Right ventricle myocardium superior (tissue), 1 donor: ENCODE measurements around the gene PLXDC1. TPM values are rescaled to one million over a fixed set of nuclear protein-coding genes. Genes with fewer than 3 reads are reported as not detected.

Experiments used
- ATAC-seq: fragments of 200-7000 bp; cut with Tn5 transposase; one replicate; pipeline ENCODE4 v1.9.1; 2020; ENCODE audit warnings: mild to moderate bottlenecking; ENCODE audit not compliant: poor library complexity
- DNase-seq: peaks from one replicate; pipeline ENCODE4 v3.0.0-alpha.2; 2020
- intact Hi-C: fragments of 100-400 bp; cut with DNase I; formaldehyde crosslinking; loops from one replicate; pipeline ENCODE4 v1.11.2; 2022
- total RNA-seq: library from RNA; stranded (reverse); fragmentation: NEBNext Ultra II Directional; extraction: Animal tissue kit (Norgen Biotek cat#: 25700); gene quantifications from one replicate; pipeline ENCODE4 v1.2.1, GENCODE V29; 2021
- donor health status: DM: no; HTN: yes; CAD: no; lungs with severe emphysema.

Gene PLXDC1
- total RNA-seq, 1 donor from 2014 or later: 14.1 TPM

- DNase-seq (no peak), ATAC-seq (no peak)
- intact Hi-C loops: no loop called here
These were observed 42.7 kb downstream of the PLXDC1 start for GRCh38 chr17:39108461-39109375.

- intact Hi-C loops: no loop called here
- ATAC-seq (no peak), DNase-seq (no peak)
These were observed 43.5 kb downstream of the PLXDC1 start for GRCh38 chr17:39107973-39108372.

- DNase-seq (no peak), ATAC-seq (no peak)
- intact Hi-C loops: no loop called here
These were observed 44.3 kb downstream of the PLXDC1 start for GRCh38 chr17:39107155-39107554.

DNA sequence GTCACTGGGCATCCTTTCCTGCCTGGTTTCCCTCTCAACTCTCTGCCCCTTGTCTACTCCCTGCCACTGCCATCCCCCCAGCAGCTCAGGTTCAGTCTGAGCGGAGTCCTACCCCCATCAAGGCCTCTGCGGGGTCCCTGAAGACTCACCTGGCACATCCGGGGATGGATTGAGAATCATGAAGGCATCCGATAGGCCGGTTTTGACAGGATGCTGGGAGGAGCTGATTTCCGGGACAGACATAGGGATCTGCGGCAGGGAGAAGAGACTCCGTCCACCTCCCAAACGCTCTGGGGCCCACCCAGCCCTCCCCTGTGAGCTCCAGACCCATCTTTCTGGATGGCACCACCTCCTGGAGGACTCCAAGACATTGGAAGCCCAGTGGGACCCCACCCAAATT lies 45.7 kb downstream of the PLXDC1 start:
- DNase-seq (no peak), ATAC-seq (no peak)
- intact Hi-C loops: no loop called here

DNA sequence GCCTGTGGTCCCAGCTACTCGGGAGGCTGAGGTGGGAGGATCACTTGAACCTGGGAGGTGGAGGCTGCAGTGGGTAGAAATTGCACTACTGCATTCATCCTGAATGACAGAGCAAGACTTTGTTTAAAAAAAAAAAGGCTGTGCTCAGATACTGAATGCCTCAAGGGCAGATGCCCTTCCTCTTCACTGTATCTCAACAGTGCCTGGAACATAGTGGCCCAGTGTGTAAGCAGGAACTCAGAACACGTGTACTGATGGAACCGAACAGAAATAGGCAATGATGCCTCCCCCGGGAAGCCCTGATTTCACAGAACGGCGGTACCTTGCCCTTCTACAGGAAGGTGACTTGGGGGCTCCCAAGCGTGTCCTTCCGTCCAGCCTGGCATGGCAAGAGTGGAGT lies 46.8 kb downstream of the PLXDC1 start:
- intact Hi-C loops: no loop called here
- peak; percentile 23 for ATAC-seq
- DNase-seq: no peak

DNA sequence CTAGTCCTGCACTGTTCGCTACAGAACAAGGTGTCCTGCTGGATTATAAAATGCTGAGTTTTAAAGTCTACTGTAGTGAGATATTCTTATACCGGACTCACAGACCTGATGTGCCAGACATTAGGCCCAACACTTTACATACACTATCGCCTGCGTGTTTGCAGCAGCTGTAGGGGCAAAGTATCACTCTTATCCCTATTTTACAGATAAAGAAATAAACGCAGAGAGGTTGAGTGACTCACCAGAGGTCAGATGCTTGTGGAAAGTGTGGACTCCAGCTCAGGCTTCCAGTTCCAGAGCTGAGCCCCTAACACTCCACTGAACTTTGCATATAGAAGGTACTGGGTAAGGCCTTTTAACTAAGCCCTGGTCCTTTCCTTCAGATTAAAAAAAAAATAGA lies 47.4 kb downstream of the PLXDC1 start:
- no peak for ATAC-seq
- intact Hi-C loops: no loop called here

GRCh38 chr17:39101091-39101490 lies 50.3 kb downstream of the PLXDC1 start:
- intact Hi-C loops: no loop called here
- no peak for DNase-seq
- no peak for ATAC-seq

More for the DNA sequence above, 47.4 kb downstream of the PLXDC1 start:
- DNase-seq: no peak

GRCh38 chr17:39100530-39100929 lies 50.9 kb downstream of the PLXDC1 start:
- ATAC-seq: no peak
- DNase-seq: no peak
- intact Hi-C loops: no loop called here

- DNase-seq: peak; percentile 60
- ATAC-seq: peak; percentile 62
- intact Hi-C loops: no loop called here
These were observed 51.7 kb downstream of the PLXDC1 start for GRCh38 chr17:39099663-39100286.

- DNase-seq (no peak), ATAC-seq (peak; percentile 4)
- intact Hi-C loops: no loop called here
These were observed 52.8 kb downstream of the PLXDC1 start for GRCh38 chr17:39098588-39098987.

GRCh38 chr17:39097537-39097936 lies 53.9 kb downstream of the PLXDC1 start:
- ATAC-seq: no peak
- no peak for DNase-seq
- intact Hi-C loops: no loop called here

DNA sequence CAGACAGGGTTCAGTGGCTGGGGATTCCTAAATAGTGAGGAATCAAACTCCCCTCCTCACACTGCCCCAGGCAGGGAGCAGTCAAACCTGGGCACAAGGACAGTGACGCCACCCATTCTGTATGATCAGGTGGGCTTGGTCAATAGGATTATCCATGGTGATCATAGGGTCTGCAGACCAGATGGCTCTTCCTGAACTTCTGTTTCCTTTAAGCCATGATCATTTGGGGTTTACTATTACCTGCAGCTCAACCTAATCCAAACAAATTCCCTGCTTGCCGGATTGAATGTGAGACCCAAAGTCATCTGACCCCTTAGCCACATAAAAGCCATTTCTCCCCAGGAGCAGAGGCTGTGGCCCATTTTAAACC lies 54.3 kb downstream of the PLXDC1 start:
- DNase-seq (no peak), ATAC-seq (no peak)
- intact Hi-C loops: no loop called here

DNA sequence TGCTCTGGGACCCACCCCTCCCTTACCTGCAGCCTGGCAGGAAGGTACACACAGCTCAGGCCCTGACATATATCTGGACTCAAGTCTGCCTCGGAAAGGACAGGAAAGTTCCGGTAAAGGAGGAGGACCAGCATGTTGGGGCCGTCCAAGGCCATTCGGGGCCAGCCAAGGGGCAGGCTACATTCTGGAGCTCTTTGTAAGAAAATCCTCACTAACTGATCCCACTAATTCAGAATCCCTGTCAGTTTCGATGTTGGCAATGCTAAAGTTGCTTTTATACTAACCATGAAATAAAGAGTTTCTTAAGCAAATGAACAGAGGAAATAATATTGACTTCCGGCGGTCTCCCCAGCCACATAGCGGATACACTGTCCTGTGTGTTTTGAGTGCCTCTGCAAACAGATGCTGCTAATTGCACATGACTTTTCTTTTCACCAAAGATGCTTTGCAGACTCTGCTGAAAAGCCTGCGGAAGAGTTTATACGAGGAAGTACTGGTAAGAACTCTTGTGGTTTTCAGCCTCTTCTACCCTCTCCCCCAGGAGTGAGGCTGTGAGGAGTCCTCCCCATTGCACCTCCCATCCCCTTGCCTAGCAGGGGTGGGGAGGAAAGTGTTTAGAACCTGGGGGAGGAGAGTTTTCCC lies 54.8 kb downstream of the PLXDC1 start:
- intact Hi-C loops: no loop called here
- ATAC-seq (peak; percentile 37), DNase-seq (no peak)

DNA sequence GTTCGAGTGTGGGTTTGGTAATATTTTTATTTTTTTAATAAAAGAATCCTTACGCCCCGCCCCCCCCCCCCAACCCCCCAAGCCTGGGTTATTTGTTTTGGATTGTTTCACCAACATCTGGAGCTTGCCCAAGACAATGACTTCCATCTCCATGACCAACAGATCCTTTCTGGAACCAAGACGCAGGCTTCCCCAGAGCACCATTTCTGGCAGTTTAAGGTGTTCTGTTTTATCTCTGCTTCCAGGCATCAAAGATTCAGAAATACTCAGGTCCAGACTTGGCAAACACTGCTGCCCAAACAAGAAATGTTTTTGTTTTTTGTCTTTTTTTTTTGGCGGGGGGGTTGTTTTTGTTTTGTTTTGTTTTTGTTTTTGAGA lies 56.1 kb downstream of the PLXDC1 start:
- no peak for DNase-seq
- ATAC-seq: no peak
- intact Hi-C loops: no loop called here

GRCh38 chr17:39094607-39095308 lies 56.7 kb downstream of the PLXDC1 start:
- ATAC-seq (no peak), DNase-seq (no peak)
- intact Hi-C loops: no loop called here

- ATAC-seq: no peak
- intact Hi-C loops: no loop called here
- DNase-seq: no peak
These were observed 58.7 kb downstream of the PLXDC1 start for GRCh38 chr17:39092692-39093230.

DNA sequence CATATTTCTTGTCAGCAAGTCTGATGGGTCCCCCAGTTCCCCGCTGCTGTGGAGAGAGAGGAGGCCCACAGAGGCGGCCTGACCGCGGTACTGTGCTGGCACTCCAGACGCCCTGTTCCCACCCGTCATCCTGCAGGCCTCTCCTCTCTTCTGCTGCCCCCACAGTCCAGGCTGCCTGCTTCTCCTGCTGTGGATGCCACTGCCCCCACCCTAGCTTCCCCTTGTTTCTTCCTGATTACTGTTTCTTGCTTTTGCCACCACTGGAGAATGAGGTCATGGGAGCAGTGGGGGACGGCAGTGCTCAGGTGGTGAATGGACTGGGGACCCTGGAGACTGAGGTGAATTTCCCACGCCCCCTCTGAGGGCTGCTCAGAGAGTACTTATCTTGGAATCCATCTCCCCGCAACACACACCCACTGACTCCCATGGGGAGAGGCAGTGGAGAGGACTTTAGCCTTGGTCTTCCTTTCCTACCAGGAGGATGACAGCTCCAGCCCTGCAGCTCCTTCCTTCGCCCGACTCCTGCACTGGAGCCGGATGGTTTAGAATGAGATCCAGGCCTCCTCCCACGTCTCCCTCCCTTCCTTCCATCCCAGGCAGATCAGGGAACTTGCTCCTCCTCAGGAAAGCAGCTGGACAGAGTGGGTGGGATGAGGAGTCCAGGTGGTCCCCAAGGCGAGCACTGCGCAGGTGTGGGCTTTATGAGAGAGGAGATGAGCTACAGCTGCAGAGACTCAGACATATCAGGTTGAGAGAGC lies 60.4 kb downstream of the PLXDC1 start:
- ATAC-seq (peak; percentile 11), DNase-seq (no peak)
- intact Hi-C loops: no loop called here

DNA sequence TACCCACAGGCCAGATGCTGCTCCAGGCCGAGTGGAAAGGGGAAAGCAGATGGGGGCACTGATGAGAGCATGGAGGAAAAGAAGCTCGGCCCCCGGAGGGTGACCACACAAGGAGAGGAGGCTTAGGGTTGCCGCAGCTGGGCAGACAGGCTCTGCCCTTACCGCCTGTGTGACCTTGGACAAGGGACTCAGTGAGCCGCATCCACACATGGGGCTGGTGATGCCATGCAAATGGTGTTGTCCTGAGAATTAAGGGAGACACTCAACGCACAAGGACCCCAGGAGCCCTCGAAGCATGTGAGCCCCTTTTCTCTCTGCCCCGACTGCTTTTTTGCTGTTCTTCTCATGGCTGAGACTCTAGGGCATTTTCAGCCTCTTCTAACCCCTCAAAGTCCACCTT lies 61.0 kb downstream of the PLXDC1 start:
- DNase-seq (no peak), ATAC-seq (no peak)
- intact Hi-C loops: no loop called here
